Stimulated activated naive CD8-positive, alpha-beta T cell treated with anti-CD3 and anti-CD28 coated beads, Interleukin-15, amount 100 ng/mL, for 72 hours (primary cell): ENCODE data around the gene WDFY4.

Source experiments
- ATAC-seq: fragments of 150-1000 bp; cut with Tn5 transposase; 2 replicates; pipeline ENCODE4 v1.10.0; 2021; ENCODE audit warnings: mild to moderate bottlenecking, moderate library complexity
- DNase-seq, 2 donors: peaks; one replicate each; pipeline ENCODE4 v3.0.0; 2021 to 2022
- H3K27ac Mint-ChIP-seq, 2 donors: one replicate each; pipeline ENCODE4 v1.8.0; 2022; ENCODE audit warnings: mild to moderate bottlenecking in 2 of 2, mixed read lengths in 2 of 2, moderate library complexity in 2 of 2
- H3K27me3 Mint-ChIP-seq: one replicate; pipeline ENCODE4 v1.8.0; 2022; ENCODE audit warnings: mixed read lengths
- H3K4me1 Mint-ChIP-seq: one replicate; pipeline ENCODE4 v1.8.0; 2022; ENCODE audit warnings: mild to moderate bottlenecking, mixed read lengths
- H3K4me3 Mint-ChIP-seq, 2 donors: one replicate each; pipeline ENCODE4 v1.8.0; 2022; ENCODE audit warnings: mild to moderate bottlenecking in 2 of 2, mixed read lengths in 2 of 2, moderate library complexity in 1 of 2
- H3K9me3 Mint-ChIP-seq, 2 donors: one replicate each; pipeline ENCODE4 v1.8.0; 2022; ENCODE audit warnings: mixed read lengths in 2 of 2

Gene WDFY4

GRCh38 chr10:48805848-48806247 is 121.2 kb downstream of the WDFY4 start:
- Mint-ChIP-seq H3K4me3 (peak overlapping the region in 1 of 2 donors; percentile 25), H3K9me3 (no peaks in the 10 kb centered on the region), H3K27me3 (no peaks in the 10 kb centered on the region), H3K27ac (no peak overlapping the region), H3K4me1 (peaks cover 42% of the 10 kb centered on the region)
- ATAC-seq: no peak
- DNase-seq: no peak

- no peak overlapping the region for H3K27ac Mint-ChIP-seq
- DNase-seq (no peak), ATAC-seq (no peak)
- peaks cover 42% of the 10 kb centered on the region for H3K4me1 Mint-ChIP-seq
- H3K4me3 Mint-ChIP-seq: no peak overlapping the region
- no peaks in the 10 kb centered on the region for H3K9me3 Mint-ChIP-seq
- no peaks in the 10 kb centered on the region for H3K27me3 Mint-ChIP-seq
Measured at GRCh38 chr10:48806342-48806741, 121.7 kb downstream of the WDFY4 start.

- H3K4me3 Mint-ChIP-seq: no peak overlapping the region
- ATAC-seq (no peak), DNase-seq (no peak)
- H3K27me3 Mint-ChIP-seq: peaks cover 6% of the 10 kb centered on the region
- H3K4me1 Mint-ChIP-seq: peaks cover 37% of the 10 kb centered on the region
- no peak overlapping the region for H3K27ac Mint-ChIP-seq
- no peaks in the 10 kb centered on the region for H3K9me3 Mint-ChIP-seq
Measured at GRCh38 chr10:48807791-48808470, 123.3 kb downstream of the WDFY4 start.

- H3K27me3 Mint-ChIP-seq: peaks cover 6% of the 10 kb centered on the region
- peaks cover 24% of the 10 kb centered on the region for H3K4me1 Mint-ChIP-seq
- no peak overlapping the region for H3K27ac Mint-ChIP-seq
- no peaks in the 10 kb centered on the region for H3K9me3 Mint-ChIP-seq
- H3K4me3 Mint-ChIP-seq: no peak overlapping the region
- DNase-seq (no peak), ATAC-seq (peak; percentile 48)
Measured at GRCh38 chr10:48809261-48809660, 124.6 kb downstream of the WDFY4 start.

GRCh38 chr10:48811461-48811860 is 126.8 kb downstream of the WDFY4 start:
- Mint-ChIP-seq H3K9me3 (no peaks in the 10 kb centered on the region), H3K27me3 (peaks cover 6% of the 10 kb centered on the region), H3K4me3 (no peak overlapping the region), H3K27ac (no peak overlapping the region), H3K4me1 (peaks cover 2% of the 10 kb centered on the region)
- DNase-seq: no peak
- ATAC-seq: no peak

GRCh38 chr10:48811917-48812316 is 127.2 kb downstream of the WDFY4 start:
- DNase-seq (no peak), ATAC-seq (no peak)
- H3K9me3 Mint-ChIP-seq: no peaks in the 10 kb centered on the region
- no peak overlapping the region for H3K4me3 Mint-ChIP-seq
- no peaks in the 10 kb centered on the region for H3K4me1 Mint-ChIP-seq
- peaks cover 6% of the 10 kb centered on the region for H3K27me3 Mint-ChIP-seq
- peak overlapping the region in 1 of 2 donors; percentile 22 for H3K27ac Mint-ChIP-seq

- Mint-ChIP-seq H3K27ac (no peak overlapping the region), H3K4me1 (no peaks in the 10 kb centered on the region), H3K9me3 (no peaks in the 10 kb centered on the region), H3K27me3 (peaks cover 6% of the 10 kb centered on the region), H3K4me3 (no peak overlapping the region)
- ATAC-seq (no peak), DNase-seq (no peak)
Measured at GRCh38 chr10:48813291-48813690, 128.6 kb downstream of the WDFY4 start.

GRCh38 chr10:48813825-48814224 is 129.2 kb downstream of the WDFY4 start:
- no peaks in the 10 kb centered on the region for H3K4me1 Mint-ChIP-seq
- DNase-seq (no peak), ATAC-seq (no peak)
- no peak overlapping the region for H3K27ac Mint-ChIP-seq
- H3K9me3 Mint-ChIP-seq: no peaks in the 10 kb centered on the region
- H3K27me3 Mint-ChIP-seq: peaks cover 6% of the 10 kb centered on the region
- no peak overlapping the region for H3K4me3 Mint-ChIP-seq

GRCh38 chr10:48814933-48815332 is 130.3 kb downstream of the WDFY4 start:
- no peaks in the 10 kb centered on the region for H3K9me3 Mint-ChIP-seq
- ATAC-seq: no peak
- H3K4me1 Mint-ChIP-seq: no peaks in the 10 kb centered on the region

GRCh38 chr10:48817141-48817540 is 132.5 kb downstream of the WDFY4 start:
- DNase-seq (no peak), ATAC-seq (no peak)
- Mint-ChIP-seq H3K4me1 (peaks cover 8% of the 10 kb centered on the region), H3K27me3 (peaks cover 17% of the 10 kb centered on the region), H3K27ac (no peak overlapping the region), H3K4me3 (no peak overlapping the region), H3K9me3 (no peaks in the 10 kb centered on the region)

More at GRCh38 chr10:48814933-48815332, 130.3 kb downstream of the WDFY4 start:
- no peak overlapping the region for H3K4me3 Mint-ChIP-seq
- H3K27ac Mint-ChIP-seq: no peak overlapping the region
- H3K27me3 Mint-ChIP-seq: peaks cover 9% of the 10 kb centered on the region
- no peak for DNase-seq

- Mint-ChIP-seq H3K27ac (no peak overlapping the region), H3K27me3 (peaks cover 11% of the 10 kb centered on the region), H3K9me3 (no peaks in the 10 kb centered on the region), H3K4me3 (no peak overlapping the region), H3K4me1 (peaks cover 8% of the 10 kb centered on the region)
- DNase-seq (no peak), ATAC-seq (no peak)
Measured at GRCh38 chr10:48818081-48818480, 133.4 kb downstream of the WDFY4 start.

- DNase-seq (no peak), ATAC-seq (no peak)
- H3K4me3 Mint-ChIP-seq: no peak overlapping the region
- no peaks in the 10 kb centered on the region for H3K9me3 Mint-ChIP-seq
- peaks cover 11% of the 10 kb centered on the region for H3K27me3 Mint-ChIP-seq
- peaks cover 8% of the 10 kb centered on the region for H3K4me1 Mint-ChIP-seq
- H3K27ac Mint-ChIP-seq: no peak overlapping the region
Measured at GRCh38 chr10:48818861-48819520, 134.3 kb downstream of the WDFY4 start.

GRCh38 chr10:48819783-48820182 is 135.1 kb downstream of the WDFY4 start:
- H3K27me3 Mint-ChIP-seq: peaks cover 11% of the 10 kb centered on the region
- no peaks in the 10 kb centered on the region for H3K9me3 Mint-ChIP-seq
- H3K4me3 Mint-ChIP-seq: no peak overlapping the region
- H3K27ac Mint-ChIP-seq: no peak overlapping the region
- ATAC-seq: no peak
- peaks cover 8% of the 10 kb centered on the region for H3K4me1 Mint-ChIP-seq
- no peak for DNase-seq

- H3K9me3 Mint-ChIP-seq: no peaks in the 10 kb centered on the region
Measured at GRCh38 chr10:48820231-48820630, 135.6 kb downstream of the WDFY4 start.

GRCh38 chr10:48820699-48821098 is 136.0 kb downstream of the WDFY4 start:
- peaks cover 8% of the 10 kb centered on the region for H3K4me1 Mint-ChIP-seq
- ATAC-seq (peak; percentile 18), DNase-seq (no peak)
- peaks cover 11% of the 10 kb centered on the region for H3K27me3 Mint-ChIP-seq
- H3K27ac Mint-ChIP-seq: no peak overlapping the region
- H3K9me3 Mint-ChIP-seq: no peaks in the 10 kb centered on the region
- no peak overlapping the region for H3K4me3 Mint-ChIP-seq

More at GRCh38 chr10:48820231-48820630, 135.6 kb downstream of the WDFY4 start:
- Mint-ChIP-seq H3K4me1 (peaks cover 8% of the 10 kb centered on the region), H3K27ac (no peak overlapping the region), H3K4me3 (no peak overlapping the region), H3K27me3 (peaks cover 11% of the 10 kb centered on the region)
- ATAC-seq: no peak
- no peak for DNase-seq

GRCh38 chr10:48821111-48821510 is 136.4 kb downstream of the WDFY4 start:
- DNase-seq: no peak
- Mint-ChIP-seq H3K4me1 (peaks cover 8% of the 10 kb centered on the region), H3K27ac (no peak overlapping the region), H3K9me3 (no peaks in the 10 kb centered on the region), H3K27me3 (peaks cover 11% of the 10 kb centered on the region), H3K4me3 (no peak overlapping the region)
- no peak for ATAC-seq
